HG03196 (cell line): ENCODE measurements around the gene BUB1.
"Not testable (repeated sequence)": the region's sequence is repeated elsewhere in the genome, so short reads cannot be mapped to it uniquely, and the experiment has no call there.

Experiments used
- ATAC-seq: cut with Tn5 transposase; IDR thresholded peaks from one replicate; pipeline ENCODE4 v1.9.1; 2021; ENCODE audit not compliant: unreplicated experiment

The BUB1 gene

DNA sequence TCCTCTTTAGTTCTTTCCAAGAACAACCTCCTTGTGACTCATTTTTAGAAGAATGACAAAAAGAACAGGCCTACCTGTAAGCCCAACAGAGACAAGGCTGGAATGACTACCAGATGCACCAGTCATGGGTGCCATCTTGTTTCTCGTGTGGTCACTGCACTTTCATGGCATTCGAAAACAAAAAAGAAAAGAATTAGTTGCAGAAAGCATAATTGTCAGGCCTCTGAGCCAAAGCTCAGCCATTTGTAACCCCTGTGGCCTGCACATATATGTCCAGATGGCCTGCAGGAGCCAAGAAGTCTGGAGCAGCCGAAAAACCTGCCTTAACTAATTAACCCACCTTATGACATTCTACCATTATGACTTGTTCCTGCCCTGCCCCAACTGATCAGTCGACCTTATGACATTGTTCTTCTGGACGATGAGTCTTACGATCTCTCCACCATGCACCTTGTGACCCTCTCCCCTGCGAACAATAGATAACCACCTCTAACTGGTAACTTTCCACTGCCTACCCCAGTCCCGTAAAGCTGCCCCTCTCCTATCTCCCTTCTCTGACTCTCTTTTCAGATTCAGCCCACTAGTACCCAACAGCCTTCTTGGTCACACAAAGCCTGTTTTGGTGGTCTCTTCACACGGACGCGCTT is 13.9 kb upstream of the BUB1 start:
- no peak for ATAC-seq

DNA sequence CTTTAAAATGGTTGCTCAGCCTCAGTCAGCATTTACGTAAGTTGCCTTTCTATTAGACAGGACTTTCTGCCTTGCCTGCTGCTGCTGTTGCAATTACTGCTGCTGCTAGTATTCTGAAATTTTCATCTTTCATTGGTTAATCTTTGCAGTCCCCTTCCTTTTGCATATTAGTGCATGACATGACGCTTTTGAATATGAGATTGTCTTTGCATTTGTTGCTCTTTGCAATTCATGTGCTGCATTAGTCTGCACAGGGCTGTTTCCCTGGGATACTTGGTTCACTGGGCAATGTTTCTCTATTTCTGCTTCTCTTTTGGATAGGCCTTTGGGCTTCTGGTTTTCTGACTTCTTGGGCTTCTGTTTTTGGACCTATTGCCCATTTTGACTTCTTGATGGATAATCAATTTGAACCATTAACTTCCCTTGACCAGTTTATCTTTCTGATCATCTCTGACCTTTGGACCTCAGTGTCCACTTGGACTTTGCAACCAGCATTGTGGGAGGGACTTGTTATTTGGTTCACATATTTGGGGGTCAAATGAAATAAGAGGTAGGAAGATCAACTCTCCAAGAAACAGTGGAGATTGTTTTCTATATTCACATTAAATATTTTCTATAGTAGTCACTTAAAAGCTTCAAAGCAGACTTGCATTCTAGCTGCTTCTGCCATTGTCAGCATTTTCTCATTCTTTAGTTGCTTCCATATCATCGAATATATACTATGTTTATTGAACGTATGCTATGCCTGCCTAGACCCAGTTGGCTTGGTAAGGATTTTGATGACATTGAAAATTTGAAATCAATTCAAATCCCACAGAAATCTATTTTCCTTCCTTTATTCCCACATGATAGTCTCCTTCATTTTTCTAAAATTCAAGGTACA is 12.5 kb upstream of the BUB1 start:
- no peak for ATAC-seq

- no peak for ATAC-seq
These were observed 10.8 kb upstream of the BUB1 start for GRCh38 chr2:110688594-110689091.

DNA sequence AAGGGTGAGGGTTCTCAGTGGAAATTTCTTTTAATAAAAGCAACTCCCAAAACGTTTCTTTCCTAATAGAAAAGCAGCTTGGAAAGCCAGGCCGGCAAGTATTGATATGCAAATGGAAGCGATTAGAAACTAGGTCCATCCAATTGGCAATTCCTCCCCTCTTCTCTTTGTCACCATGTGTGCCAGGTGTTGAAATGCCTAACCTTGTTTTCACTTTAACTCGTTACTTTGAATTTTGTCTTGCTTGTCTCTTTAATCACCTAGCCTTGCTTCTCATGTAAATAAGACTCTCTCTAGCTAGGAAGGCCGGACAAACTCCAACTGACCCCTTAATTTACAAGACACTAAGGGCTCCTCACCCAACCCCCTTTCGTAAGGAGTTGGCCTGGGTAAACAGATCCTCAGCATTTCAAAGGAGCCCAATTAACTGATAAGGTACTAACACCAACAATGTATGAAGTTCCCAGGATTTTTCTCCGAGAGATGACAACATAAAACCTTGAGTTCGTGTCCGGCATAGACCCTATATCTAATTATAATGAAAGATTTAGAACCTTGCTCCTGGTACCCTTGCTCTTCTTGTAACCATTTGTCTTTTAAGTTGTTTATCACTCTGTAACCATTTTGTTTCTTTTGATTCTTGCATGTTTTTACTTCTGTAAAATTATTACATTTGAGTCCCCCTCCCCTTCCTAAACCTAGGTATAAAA is 10.1 kb upstream of the BUB1 start:
- not testable (repeated sequence) for ATAC-seq

- no peak for ATAC-seq
These were observed 5.0 kb upstream of the BUB1 start for GRCh38 chr2:110682872-110683271.

- ATAC-seq = no peak
These were observed 4.4 kb upstream of the BUB1 start for GRCh38 chr2:110682267-110682666.

DNA sequence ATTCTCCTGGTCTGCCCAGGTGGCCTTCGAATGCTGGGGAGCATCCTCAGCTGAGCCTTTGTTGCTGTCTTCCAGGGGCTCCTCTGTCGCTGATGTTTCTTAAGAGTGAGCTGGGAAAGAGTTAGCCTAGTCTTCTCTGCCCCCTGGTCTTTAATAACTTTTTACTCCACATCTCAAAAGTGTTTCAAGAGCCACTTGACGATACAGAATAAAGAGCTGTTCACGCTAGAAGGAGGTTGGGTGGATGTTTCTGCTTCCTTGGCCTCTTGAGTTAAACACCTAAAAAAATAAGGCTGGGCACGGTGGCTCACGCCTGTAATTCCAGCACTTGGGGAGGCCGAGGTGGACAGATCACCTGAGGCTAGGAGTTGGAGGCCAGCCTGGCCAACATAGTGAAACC is 2.8 kb upstream of the BUB1 start:
- no peak for ATAC-seq

DNA sequence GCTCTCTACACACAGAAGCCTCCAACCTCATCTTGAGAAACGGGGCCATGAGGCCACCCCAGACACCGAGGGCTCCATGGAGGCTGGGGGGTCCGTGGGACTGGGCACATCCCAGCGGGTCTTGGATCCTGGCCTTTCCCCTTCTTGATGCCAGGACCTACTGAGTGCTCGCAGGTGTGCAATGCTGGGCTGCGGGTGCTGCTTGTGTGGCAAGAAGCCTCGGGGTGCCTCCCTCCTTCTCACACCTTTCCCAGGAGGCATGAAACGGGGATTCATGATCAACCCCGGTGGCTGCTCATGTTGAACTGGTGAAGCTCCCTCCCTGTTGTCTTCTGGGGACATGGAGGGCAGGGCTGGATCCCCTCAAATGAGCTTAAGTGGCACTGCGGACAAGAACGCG is 2.0 kb upstream of the BUB1 start:
- ATAC-seq = no peak

DNA sequence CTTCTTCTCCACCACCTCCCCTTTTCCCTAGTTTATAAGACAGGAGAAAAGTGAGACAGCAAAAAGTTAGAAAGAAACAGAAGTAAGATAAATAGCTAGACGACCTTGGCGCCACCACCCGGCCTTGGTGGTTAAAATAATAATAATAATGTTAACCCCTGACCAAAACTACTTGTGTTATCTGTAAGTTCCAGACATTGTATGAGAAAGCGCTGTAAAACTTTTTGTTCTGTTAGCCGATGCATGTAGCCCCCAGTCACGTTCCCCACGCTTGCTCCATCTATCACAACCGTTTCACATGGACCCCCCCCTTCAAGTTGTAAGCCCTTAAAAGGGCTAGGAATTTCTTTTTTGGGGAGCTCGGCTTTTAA is 1.5 kb upstream of the BUB1 start:
- ATAC-seq = no peak

DNA sequence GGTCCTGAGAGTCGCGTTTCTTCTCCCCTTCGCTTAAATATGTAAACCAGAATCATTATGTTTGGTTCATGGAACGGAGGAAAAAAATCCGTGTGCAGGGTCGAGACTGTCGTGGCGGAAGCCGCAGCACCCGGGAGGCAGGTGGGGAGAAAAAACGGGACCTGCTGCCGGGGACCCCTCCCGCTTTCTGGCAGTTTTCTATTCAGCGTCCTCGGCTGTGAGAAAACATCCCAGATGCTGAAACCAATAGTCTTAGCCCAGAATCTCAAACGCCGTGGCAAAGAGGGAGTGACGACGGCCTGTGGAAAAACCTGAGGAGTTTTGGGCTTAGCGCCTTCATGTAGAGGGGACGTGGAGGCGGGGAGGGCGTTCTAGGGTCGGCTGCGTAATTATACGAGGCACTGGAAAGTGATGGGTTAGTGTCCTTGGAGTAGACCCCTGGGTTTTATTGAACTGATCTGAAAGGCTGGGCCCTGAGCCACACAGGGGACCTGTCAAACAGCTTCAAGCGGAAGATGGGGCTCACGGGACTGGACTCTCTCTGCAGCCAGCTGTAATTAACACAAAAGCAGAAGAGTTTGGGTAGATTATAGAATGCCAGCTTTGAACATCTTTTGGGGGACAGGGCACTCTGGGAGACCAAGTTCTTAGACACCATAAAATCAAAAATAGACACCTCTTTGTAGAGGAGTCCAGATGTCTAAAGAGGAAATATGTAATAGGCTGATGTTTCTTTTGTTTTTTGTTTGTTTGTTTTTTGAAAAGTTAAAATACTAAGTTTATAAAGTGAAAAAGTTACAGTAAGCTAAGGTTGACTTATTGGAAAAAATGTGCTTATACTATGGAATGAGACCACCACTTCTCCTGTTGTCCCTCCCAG is 834 bp upstream of the BUB1 start:
- no peak for ATAC-seq

- ATAC-seq = no peak
These were observed 783 bp downstream of the BUB1 start for GRCh38 chr2:110677080-110677479.

- ATAC-seq = no peak
These were observed 2.2 kb downstream of the BUB1 start for GRCh38 chr2:110675679-110676078.

DNA sequence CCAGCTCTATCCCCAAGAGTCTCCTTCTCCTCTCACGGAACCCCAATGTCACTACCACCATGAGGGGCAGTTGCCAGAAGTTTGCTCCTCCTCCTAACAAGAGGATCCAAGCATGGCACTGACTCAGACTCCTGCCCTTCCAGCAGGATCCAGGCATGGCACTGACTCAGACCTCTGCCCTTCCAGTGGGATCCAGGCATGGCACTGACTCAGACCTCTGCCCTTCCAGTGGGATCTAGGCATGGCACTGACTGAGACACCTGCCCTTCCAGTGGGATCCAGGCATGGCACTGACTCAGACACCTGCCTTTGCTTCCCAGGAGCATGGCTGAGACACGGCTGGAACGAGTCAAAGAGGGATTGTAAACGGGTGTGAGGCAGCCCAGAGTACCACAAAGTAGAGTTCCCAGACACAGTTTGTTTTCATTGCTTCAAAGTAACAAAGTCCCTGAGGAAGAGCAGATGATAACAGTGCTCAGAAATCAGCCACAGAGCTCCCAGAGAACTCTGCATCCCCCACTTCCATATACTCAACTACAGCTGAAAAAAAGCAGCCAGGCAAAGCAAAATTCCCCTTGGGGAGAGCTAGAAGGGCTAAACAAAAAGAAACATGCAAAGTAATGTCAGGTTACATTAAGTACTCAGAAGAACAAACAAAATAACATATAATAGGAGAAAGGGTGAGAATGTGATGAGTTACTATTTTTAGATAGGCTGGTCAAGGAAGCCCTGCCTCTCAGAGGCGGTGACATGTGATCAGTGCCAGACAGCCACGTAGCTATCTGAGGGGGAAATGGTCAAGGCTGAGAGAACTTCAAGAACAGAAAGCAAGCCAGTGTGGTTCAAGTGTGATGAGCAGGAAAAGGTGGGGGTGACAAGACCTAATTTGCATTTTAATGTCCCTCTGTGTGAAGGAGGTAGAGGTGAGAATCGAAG is 3.0 kb downstream of the BUB1 start:
- ATAC-seq = peak; percentile 80

DNA sequence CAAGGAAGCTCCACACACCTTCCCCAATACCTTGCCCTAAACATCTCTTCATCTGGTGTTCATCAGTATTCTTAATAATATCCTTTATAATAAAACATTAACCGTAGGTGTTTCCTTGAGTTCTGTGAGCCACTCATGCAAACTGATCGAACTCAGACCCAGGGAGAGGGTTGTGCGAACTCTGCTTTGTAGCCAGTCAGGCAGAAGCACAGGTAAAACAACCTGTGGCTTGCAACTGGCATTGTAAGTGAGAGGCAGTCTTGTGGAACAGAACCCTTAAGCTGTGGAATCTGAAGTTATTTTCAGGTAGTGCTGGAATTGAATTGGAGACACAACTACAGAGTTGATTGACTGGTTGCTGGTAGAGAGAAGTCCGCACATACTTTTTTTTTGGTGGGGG is 4.7 kb downstream of the BUB1 start:
- no peak for ATAC-seq

- ATAC-seq = no peak
These were observed 7.0 kb downstream of the BUB1 start for GRCh38 chr2:110670826-110671225.

DNA sequence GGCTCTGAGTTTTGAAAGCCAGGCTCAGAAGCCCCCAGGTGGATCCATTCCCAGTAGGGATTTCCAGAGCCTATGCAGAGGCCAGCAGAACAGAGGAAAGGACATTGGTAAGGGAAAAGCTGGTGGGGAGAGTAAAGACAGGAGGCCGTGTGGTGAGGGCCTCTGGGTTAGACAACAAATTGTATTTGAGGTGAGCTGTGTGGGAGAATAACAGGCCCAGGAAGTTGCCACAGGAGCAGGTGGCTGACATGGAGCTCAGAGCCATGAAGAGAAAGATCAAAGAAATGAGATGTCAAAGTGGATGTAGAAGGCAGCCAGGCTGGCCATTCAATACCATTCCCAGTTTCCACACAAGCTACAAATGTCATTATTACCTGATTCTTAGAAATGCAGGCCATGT is 8.8 kb downstream of the BUB1 start:
- ATAC-seq = no peak

GRCh38 chr2:110667071-110667470 is 10.8 kb downstream of the BUB1 start:
- no peak for ATAC-seq

DNA sequence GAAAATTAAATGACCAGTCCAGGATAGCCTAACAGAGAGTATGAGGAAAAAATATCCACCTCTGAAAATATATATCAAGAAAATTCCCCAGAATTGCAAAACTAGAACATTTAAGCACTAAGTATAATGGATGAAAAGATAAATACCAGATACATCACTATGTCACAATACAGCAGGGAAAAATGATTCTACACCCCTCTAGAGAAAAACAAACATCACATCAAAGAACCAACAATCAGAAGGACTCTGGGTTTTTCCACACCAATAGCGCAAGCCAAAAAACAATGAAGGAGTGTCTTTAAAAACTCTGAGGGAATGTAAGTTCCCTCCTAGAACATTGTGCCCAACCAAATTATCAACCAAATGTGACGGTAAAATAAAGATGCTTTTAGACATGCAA is 13.7 kb downstream of the BUB1 start:
- ATAC-seq = no peak

GRCh38 chr2:110662560-110662959 is 15.3 kb downstream of the BUB1 start:
- no peak for ATAC-seq

DNA sequence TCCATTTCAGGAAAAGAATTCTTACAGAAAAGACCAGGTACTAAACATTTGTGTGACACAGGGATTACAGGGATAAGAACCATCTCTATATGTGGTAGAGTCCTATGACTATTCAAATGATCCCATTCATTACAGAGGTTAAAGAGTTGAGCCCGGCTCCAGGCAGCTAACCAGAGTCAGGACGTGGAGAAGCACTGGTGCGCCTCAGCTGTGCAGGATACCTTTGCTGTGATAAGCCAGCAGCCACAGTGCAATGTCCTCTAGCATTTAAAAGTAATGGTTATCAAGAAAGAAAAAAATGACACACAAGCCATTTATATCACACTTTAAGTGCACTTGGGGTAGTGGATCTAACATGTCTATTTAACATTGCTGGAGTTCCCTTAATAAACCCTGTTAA is 17.3 kb downstream of the BUB1 start:
- ATAC-seq = no peak
